Measurements from ENCODE around the gene COQ8B.

The COQ8B gene

DNA sequence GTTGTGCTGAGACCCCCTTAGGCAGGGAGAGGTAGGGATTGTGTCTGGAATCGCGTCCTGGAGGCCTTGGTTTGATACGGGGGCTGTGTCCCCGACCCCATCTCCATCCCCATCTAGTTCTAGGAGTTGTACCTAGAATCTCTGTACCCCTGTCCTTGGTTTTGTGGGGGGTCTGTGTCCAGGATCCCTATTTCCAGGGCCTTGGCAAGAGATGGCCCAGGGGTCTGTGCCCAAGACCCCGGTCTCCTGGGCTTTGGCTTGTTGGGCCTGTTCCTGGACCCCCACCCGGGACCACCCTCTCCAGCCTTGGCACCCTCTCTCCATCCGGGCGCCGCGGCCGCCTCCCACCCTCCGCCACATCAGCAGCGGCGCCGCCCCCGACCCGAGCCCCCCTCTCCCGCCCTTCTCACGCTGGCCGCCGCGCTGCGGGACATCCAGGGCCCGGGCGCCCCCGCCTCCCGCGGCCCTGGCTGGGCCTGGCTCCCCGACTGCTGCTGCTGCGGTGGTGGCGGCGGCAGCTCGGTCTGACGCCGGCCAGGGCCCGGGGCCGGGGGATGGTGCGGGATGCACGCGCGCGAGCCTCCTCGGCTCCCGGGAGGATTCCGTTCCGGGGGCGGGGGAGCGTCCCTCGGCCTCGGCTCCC lies 26.5 kb downstream of the COQ8B start, which contains the start of gene NUMBL:
Gene NUMBL, minus strand, starts transcription at position 602 of the 643 bp plus-strand sequence. Its CDS starts 168 bp downstream, at position 434.
- no peak for DNase-seq

- no peak for DNase-seq
These were observed 27.2 kb downstream of the COQ8B start for GRCh38 chr19:40689339-40690049.

DNA sequence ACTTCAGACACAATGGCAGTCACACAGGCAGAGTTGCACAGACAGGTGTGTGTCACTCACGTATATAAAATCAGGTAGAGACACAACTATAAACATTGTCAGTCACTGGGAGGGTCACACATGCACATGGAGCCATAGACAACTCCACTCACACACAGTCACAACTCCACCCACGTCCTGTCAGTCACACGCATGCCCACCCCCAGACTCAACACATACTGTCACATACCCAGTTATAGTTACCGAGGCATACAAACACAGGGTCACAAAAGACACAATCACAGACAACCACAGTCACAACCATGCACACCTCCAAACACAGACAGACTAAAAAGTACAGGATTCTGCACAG lies 27.7 kb downstream of the COQ8B start:
- no peak for DNase-seq

- no peak for DNase-seq
These were observed 28.4 kb downstream of the COQ8B start for GRCh38 chr19:40688309-40688708.

- DNase-seq: peak; percentile 88
These were observed 29.1 kb downstream of the COQ8B start for GRCh38 chr19:40687525-40688016.

DNA sequence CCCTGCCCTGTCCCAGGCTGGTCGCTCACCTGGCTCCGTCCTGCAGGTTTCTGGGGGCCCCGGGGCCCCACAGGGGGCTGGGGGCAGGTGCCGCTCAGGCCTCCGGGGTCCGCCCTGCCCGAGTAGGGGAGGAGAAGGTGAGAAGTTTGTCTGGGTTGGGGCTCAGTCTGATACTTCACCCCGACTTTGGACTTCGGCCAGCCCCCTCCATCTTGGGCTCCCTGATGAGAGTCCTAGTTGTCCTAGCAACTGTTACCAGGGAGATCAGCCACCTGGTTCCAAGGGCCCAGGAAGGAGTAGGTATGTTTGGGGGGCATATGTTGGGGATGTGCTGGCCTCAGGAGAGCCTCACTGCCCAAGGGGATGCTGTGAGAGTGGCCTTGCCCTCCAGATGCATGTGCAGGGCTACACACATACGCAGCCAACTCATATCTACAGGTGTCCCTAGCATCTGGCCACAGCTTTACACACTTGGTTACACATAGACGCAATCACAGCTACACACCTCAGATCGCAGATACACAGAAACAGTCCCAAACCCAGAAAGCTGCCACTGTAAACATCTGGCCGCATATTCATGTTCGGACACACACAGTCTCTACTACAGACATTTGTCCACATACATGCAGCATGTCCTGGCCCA lies 29.7 kb downstream of the COQ8B start:
- no peak for DNase-seq

DNA sequence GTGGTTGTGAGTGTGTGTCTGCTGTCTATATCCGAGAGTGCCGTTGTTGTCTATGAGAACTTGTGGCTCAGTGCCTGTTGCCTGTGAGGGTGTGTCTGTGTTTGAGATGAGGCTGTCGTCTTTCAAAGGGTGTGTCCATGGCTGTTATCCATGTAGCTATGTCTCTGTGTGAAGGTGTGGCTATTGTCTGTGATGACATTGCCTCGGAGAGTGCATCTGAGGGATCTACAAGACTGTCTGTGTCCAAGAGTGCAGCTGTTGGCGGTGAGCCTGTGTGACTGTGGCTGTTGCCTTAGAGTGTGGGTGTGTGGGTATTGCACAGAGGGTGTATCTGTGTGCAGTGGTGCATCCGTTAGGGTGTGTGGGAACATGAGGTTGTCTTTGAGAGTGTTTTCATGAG lies 31.1 kb downstream of the COQ8B start:
- peak; percentile 83 for DNase-seq

DNA sequence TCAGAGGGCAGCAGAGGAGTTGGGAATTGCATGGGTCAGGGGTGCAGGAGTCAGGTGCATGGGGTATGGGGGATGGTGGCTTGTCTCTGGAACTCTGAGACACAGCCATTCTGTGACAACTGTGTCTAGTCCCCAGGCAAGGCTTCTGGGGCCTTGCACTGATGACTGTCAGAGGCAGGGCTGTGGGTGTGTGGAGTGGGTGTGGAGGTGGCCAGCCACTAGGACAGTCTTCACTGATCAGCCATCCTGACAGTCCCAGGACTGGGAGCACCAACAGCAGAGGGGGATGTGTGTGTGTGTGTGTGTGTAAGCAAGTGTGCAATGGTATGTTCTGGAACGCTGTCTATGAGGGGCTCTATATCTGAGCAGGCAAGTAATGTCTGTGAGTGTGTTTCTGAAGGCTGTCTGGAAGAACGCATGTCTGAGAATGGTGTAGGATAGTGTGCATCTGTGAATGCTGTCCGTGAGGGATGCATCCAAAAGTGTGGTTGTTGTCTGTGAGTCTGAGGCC lies 31.6 kb downstream of the COQ8B start:
- DNase-seq: no peak

DNA sequence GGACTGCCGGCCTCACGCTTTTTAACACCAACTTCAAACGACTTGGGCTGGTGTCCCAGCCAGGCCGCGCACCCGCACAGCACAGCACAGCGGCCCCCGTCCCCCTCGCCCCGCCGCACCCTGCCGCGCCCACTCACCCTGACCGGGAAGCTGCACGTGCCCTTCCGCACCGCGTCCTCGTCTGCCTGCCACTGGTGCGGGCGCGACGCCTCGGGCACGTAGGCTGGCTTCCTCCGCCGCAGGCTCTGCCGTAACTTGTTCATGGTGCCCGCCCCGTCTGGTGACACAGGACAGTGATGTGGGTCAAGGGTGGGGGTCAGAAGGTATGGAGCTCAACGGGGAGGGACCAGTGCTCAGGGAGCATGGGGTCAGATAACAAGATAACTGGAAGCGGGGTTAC lies 32.4 kb downstream of the COQ8B start:
- no peak for DNase-seq

GRCh38 chr19:40683437-40683836 lies 33.2 kb downstream of the COQ8B start:
- DNase-seq: no peak

DNA sequence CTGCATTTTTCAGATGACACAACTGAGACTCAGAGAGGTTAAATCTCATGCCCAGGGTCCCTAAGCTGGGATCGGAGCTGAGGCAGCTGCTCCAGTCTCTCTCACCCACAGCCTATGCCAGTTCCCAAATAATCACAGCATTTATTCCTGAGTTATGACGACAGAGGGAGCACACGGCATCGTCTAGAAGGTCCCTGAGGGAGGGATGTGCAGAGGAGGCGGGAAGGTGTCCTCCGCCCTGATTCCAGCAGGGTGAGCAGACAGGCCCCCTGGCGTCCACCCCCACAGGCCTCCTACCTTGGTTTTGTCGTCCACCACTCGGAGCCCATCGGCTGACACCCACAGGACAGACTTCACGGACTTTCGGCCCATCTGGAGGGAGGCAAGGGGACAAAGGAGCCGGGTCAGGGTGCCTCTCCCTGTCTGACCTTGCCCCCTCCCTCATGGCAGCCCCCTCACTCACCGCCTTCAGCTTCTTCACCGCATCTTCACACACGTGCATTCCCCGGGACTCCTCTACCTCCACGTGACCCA lies 34.2 kb downstream of the COQ8B start:
- no peak for DNase-seq

GRCh38 chr19:40681039-40681438 lies 35.6 kb downstream of the COQ8B start:
- DNase-seq: no peak

DNA sequence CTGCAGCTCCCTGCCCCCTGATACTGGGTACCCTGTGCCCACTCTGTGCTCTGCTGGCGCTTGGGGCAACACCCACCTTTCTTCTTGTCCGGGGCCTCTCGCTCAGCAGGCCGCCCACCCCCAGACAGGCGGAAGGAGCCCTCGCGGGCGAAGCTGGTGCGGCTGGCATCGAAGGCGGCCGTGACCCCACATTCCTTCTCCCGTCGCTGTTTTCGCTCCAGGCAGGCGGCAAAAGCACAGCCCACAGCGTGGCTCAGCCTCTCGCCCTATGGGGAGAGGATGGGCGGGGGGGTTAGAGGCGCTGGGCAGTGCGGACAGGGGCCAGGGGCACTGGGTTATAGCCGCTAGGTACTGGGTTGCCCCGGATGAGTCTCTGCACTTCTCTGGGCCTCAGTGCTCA lies 39.5 kb downstream of the COQ8B start:
- DNase-seq: no peak

DNA sequence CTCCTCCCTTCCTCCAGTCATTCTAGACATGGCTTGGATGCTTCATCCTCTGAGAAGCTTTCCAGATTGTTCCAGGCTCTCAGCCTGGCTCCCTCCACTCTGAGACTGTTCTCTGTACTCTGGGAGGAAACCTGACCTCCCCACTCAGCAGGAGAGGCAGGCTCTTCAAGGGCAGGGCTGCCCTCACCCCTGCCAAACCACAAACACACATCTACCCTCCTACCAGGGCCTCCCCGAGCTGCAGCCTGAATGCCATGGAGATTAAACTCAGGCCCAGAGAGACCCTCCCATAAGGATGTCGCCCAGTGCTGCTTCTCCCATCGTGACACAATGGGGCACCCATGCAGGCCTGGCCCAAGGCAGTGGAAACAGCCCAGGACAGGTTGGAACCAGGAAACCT lies 42.4 kb downstream of the COQ8B start:
- peak; percentile 80 for DNase-seq

GRCh38 chr19:40673397-40673796 lies 43.3 kb downstream of the COQ8B start:
- peak; percentile 63 for DNase-seq

DNA sequence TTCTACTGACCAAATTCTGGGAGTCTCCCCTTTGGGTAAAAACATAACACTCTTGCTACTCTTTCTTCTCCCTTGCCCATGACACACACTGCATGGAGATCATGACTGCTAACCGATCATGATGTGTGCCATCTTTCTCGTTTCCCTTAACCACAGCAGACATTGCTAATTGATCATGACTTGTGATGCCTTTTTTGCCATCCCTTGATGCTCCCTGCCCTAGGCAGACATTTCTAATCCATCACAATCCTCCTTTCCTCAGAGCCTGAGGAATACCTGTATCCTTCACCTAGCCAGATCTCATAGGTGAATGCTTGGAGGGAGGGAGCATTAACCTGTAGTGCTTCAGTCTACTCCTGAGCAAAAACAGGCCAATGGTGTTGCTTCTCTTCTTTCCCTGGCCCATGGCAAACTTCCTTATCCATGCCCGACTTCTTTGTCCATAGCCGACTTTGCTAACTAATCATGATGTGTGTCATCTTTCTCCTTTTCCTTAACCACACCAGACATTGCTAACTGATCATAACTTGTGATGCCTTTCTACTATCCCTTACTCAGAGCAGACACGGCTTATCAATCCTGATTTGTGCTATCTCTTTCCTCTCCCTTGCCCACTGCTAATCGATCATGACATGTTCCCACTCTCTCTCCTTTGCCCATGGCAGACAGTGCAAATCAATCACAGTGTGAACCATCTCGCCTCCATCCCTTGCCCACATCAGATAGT lies 44.0 kb downstream of the COQ8B start:
- no peak for DNase-seq

DNA sequence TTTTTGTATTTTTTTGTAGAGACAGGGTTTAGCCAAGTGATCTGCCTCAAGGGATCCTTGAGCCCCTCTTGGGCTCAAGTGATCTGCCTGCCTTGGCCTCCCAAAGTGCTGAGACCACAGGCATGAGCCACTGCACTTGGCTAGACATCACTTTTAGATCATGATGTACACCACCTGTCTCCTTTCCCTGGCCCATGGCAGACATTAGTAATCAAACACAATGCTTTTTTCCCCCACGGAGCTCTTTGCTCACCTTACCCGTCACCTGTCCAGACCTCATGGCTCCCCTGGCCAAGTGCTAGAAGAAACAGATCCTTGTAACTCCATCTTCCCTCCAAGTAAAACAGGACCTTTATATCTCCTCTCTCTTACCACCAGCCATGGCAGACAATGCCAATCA lies 44.6 kb downstream of the COQ8B start:
- DNase-seq: no peak

GRCh38 chr19:40671404-40671803 lies 45.3 kb downstream of the COQ8B start:
- no peak for DNase-seq

DNA sequence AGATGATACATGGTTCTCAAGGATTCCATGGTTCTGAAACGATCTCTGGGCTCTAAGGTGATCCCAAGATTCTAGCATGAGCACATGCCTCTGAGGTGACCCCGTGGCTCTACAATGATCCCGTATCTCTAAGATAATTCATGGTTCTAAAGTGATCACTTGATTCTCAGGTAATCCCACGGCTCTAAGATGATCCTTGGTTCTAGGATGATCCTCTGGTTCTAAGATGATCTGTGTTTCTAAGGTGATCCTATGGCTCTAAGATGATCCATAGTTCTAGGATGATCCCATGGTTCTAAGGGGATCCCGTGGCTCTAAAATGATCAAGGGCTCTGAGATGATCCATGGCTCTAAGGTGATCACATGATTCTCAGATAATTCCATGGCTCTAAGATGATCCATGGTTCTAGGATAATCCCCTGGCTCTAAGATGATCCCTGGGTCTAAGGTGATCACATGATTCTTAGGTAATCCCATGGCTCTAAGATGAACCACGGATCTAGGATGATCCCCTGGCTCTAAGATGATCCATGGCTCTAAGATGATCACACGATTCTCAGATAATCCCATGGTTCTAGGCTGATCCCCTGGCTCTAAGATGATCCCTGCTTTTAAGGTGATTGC lies 47.6 kb downstream of the COQ8B start:
- DNase-seq: no peak

DNA sequence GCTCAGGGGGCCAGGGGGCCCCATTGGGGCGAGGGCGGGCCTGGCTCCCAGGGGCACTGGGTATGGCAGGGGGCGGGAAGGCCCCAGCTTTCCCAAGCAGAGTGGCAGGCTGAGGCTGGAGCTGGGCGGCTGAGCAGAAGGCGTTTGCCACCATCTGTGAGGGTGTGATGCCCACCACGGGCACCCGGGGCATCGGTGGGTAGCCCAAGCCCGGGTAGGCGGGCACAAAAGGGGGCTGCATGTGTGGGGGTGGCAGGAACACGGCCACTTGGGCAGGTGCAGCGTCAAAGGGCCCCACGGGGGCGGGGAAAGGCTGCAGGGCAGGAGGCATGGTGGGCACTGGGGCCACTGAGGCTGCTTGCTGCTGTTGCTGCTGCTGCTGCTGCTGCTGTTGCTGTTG lies 49.1 kb downstream of the COQ8B start:
- no peak for DNase-seq

GRCh38 chr19:40666803-40667438 lies 49.8 kb downstream of the COQ8B start:
- no peak for DNase-seq

Measured in hematopoietic multipotent progenitor cell treated with erythropoietin and hydrocortisone succinate and interleukin-3 and kit ligand, for 6 days (in vitro differentiated cells).